HepG2 (cell line): Measurements from ENCODE around the gene TMEM11. TPM values are rescaled to one million over a fixed set of nuclear protein-coding genes. Genes with fewer than 3 reads are reported as not detected.

Source experiments
- ATAC-seq: fragments of 200-7000 bp; cut with Tn5 transposase; 3 replicates; pipeline ENCODE4 v1.9.1; 2020; ENCODE audit warnings: mild to moderate bottlenecking, moderate library complexity
- BruUV-seq: library from RNA; stranded (reverse); fragments of 400-500 nt; replicated peaks from 2 replicates; lab custom pipeline; 2021; lab: Mats Ljungman, UMichigan
- CTCF ChIA-PET: fragments of 300-600 bp; formaldehyde crosslinking; extraction: SDS; loops from one replicate; lab custom pipeline; 2021; ENCODE audit warnings: low total read pairs, inconsistent platforms, low intra/inter-chr PET ratio; lab: Yijun Ruan, JAX
- POLR2A ChIA-PET: fragments of 350-600 bp; sonication (Branson Sonifier 250); formaldehyde crosslinking; loops from one replicate; lab custom pipeline; 2020; ENCODE audit warnings: antibody characterized with exemption, inconsistent platforms; lab: Yijun Ruan, JAX
- DNase-seq: peaks from one replicate; pipeline ENCODE4 v3.0.0-alpha.2; 2015; ENCODE audit warnings: low spot score
- FAIRE-seq: peaks from 3 replicates; lab custom pipeline; 2011; peaks lifted over from hg19 to GRCh38; lab: Jason Lieb, UNC
- H2AFZ ChIP-seq: one replicate; pipeline ENCODE4 v1.6.1; 2011; ENCODE audit warnings: low read length, inconsistent platforms
- H3K27ac ChIP-seq: fragments of 300-600 bp; 3 replicates; pipeline ENCODE4 v1.8.0; 2011; ENCODE audit warnings: mixed run types, mild to moderate bottlenecking, mixed read lengths, low read length, inconsistent platforms; ENCODE audit not compliant: insufficient read depth; ENCODE audit errors: extremely low read length
- H3K27me3 ChIP-seq, 2 experiments: fragments of 200-600 bp in 1 of 2; 2 replicates in 1 of 2; 3 replicates in 1 of 2; pipeline versions ENCODE4 v1.6.0 to v1.8.0; 2011; ENCODE audit warnings: low read length in 2 of 2, mild to moderate bottlenecking in 2 of 2, moderate library complexity in 2 of 2, inconsistent platforms in 1 of 2; ENCODE audit not compliant: insufficient read depth in 2 of 2, control insufficient read depth in 1 of 2
- H3K36me3 ChIP-seq, 2 experiments: fragments of 200-600 bp in 1 of 2; replicated peaks in 1 of 2; 2 replicates in 1 of 2; 3 replicates in 1 of 2; pipeline versions ENCODE4 v1.5.1 to v1.8.0; 2011; ENCODE audit warnings: low read length in 2 of 2, inconsistent platforms in 1 of 2; ENCODE audit not compliant: insufficient read depth in 2 of 2, control insufficient read depth in 1 of 2
- H3K4me1 ChIP-seq: 2 replicates; pipeline ENCODE4 v1.5.1; 2012; ENCODE audit warnings: low read length, inconsistent platforms; ENCODE audit not compliant: insufficient read depth
- H3K4me2 ChIP-seq: 2 replicates; pipeline ENCODE4 v1.6.0; 2011; ENCODE audit warnings: low read depth, low read length, inconsistent platforms
- H3K4me3 ChIP-seq, 3 experiments: fragments of 200-600 bp in 1 of 3; sonication (generic), shearing (Covaris generic) in 1 of 3; replicated peaks in 1 of 3; 2 replicates each; pipeline ENCODE4 v1.5.1; 2011 to 2016; ENCODE audit warnings: low read length in 3 of 3, inconsistent platforms in 2 of 3, low read depth in 2 of 3, mild to moderate bottlenecking in 2 of 3, control low read depth in 1 of 3, mixed read lengths in 1 of 3; ENCODE audit not compliant: insufficient read depth in 1 of 3
- H3K79me2 ChIP-seq: one replicate; pipeline ENCODE4 v1.6.1; 2011; ENCODE audit warnings: low read length, inconsistent platforms; ENCODE audit not compliant: insufficient read depth
- H3K9ac ChIP-seq: 2 replicates; pipeline ENCODE4 v1.6.0; 2011; ENCODE audit warnings: mild to moderate bottlenecking, low read depth, low read length, inconsistent platforms; ENCODE audit not compliant: insufficient read depth
- H3K9me3 ChIP-seq: 2 replicates; pipeline ENCODE4 v1.5.1; 2012; ENCODE audit warnings: mild to moderate bottlenecking, low read length
- H4K20me1 ChIP-seq: 2 replicates; pipeline ENCODE4 v1.6.0; 2011; ENCODE audit warnings: inconsistent platforms, mild to moderate bottlenecking, low read length, moderate library complexity; ENCODE audit not compliant: insufficient read depth
- AGO2 ChIP-seq: fragments of 200-400 bp; formaldehyde crosslinking; optimal IDR thresholded peaks from 2 replicates; pipeline ENCODE3; 2017; ENCODE audit warnings: mild to moderate bottlenecking, low read depth, low read length, moderate library complexity
- HMG20A ChIP-seq: IDR thresholded peaks from 2 replicates; pipeline ENCODE4 v1.6.1; 2016; ENCODE audit warnings: borderline replicate concordance
- KMT2B ChIP-seq: IDR thresholded peaks from 2 replicates; pipeline ENCODE4 v1.6.1; 2016; ENCODE audit warnings: missing genetic modification reagents, missing compliant biosample characterization
- MIER3 ChIP-seq: IDR thresholded peaks from 2 replicates; pipeline ENCODE4 v1.6.1; 2016; ENCODE audit warnings: missing compliant biosample characterization, borderline replicate concordance
- MTF1 ChIP-seq: sonication (generic); formaldehyde crosslinking; IDR thresholded peaks from 2 replicates; pipeline ENCODE4 v1.5.0; 2020; ENCODE audit warnings: missing genetic modification reagents
- SETDB1 ChIP-seq: sonication (generic); formaldehyde crosslinking; IDR thresholded peaks from 2 replicates; pipeline ENCODE4 v1.5.1; 2020; ENCODE audit warnings: missing genetic modification reagents, mild to moderate bottlenecking, borderline replicate concordance
- SMARCC2 ChIP-seq: fragments of 450-650 bp; IDR thresholded peaks from 2 replicates; pipeline ENCODE4 v1.6.1; 2017; ENCODE audit warnings: antibody characterized with exemption, mild to moderate bottlenecking
- TGIF2 ChIP-seq: IDR thresholded peaks from 2 replicates; pipeline ENCODE4 v1.6.1; 2016; ENCODE audit warnings: control low read depth, missing compliant biosample characterization
- THYN1 ChIP-seq: sonication (generic); formaldehyde crosslinking; IDR thresholded peaks from 2 replicates; pipeline ENCODE4 v1.8.1; 2023; ENCODE audit warnings: low read depth, mild to moderate bottlenecking, moderate library complexity, missing genetic modification reagents, borderline replicate concordance
- ZMAT5 ChIP-seq: sonication (generic); formaldehyde crosslinking; IDR thresholded peaks from 2 replicates; pipeline ENCODE4 v1.5.0; 2020; ENCODE audit warnings: mild to moderate bottlenecking, low read depth, missing genetic modification reagents, borderline replicate concordance
- ZNF136 ChIP-seq: sonication (generic); formaldehyde crosslinking; IDR thresholded peaks from 2 replicates; pipeline ENCODE4 v1.8.1; 2022; ENCODE audit warnings: low read depth, mild to moderate bottlenecking, moderate library complexity, missing genetic modification reagents
- ZNF256 ChIP-seq: sonication (generic); formaldehyde crosslinking; conservative IDR thresholded peaks from 2 replicates; pipeline ENCODE4 v1.4.0; 2020; ENCODE audit warnings: missing genetic modification reagents
- ZNF264 ChIP-seq: sonication (generic); formaldehyde crosslinking; IDR thresholded peaks from 2 replicates; pipeline ENCODE4 v1.4.0; 2020; ENCODE audit warnings: missing genetic modification reagents
- ZNF432 ChIP-seq: sonication (generic); formaldehyde crosslinking; IDR thresholded peaks from 2 replicates; pipeline ENCODE4 v1.5.0; 2020; ENCODE audit warnings: missing genetic modification reagents, mild to moderate bottlenecking, borderline replicate concordance
- ZNF703 ChIP-seq: sonication (generic); formaldehyde crosslinking; IDR thresholded peaks from 2 replicates; pipeline ENCODE4 v1.5.1; 2020; ENCODE audit warnings: missing genetic modification reagents, mild to moderate bottlenecking, moderate library complexity, borderline replicate concordance
- ZNF724P ChIP-seq: sonication (generic); formaldehyde crosslinking; IDR thresholded peaks from 2 replicates; pipeline ENCODE4 v1.8.0; 2022; ENCODE audit warnings: missing genetic modification reagents, borderline replicate concordance
- ZNF773 ChIP-seq: sonication (generic); formaldehyde crosslinking; IDR thresholded peaks from 2 replicates; pipeline ENCODE4 v1.4.0; 2020; ENCODE audit warnings: missing genetic modification reagents, borderline replicate concordance
- ZNF780A ChIP-seq: sonication (generic); formaldehyde crosslinking; IDR thresholded peaks from 2 replicates; pipeline ENCODE4 v1.8.0; 2022; ENCODE audit warnings: mild to moderate bottlenecking, missing genetic modification reagents, moderate library complexity
- ZNF781 ChIP-seq: sonication (generic); formaldehyde crosslinking; IDR thresholded peaks from 2 replicates; pipeline ENCODE4 v1.5.1; 2020; ENCODE audit warnings: borderline replicate concordance, mild to moderate bottlenecking, missing genetic modification reagents; ENCODE audit errors: not compliant biosample characterization
- ZNF788 ChIP-seq: sonication (generic); formaldehyde crosslinking; IDR thresholded peaks from 2 replicates; pipeline ENCODE4 v1.5.0; 2020; ENCODE audit warnings: mild to moderate bottlenecking, missing genetic modification reagents, borderline replicate concordance
- WGBS: methylation state at CpG from one replicate; pipeline ENCODE4 v1.1.6; 2017; ENCODE audit warnings: low lambda C conversion rate; 5-methylcytosine and 5-hydroxymethylcytosine counted together
- in situ Hi-C: cut with HindIII; loops from 2 replicates; pipeline ENCODE4 v1.10.0; 2017; ENCODE audit warnings: low pct_unique_long_range_greater_than_20kb; ENCODE audit not compliant: extremely low pct_ligation_motif_present
- intact Hi-C: fragments of 100-400 bp; cut with micrococcal nuclease; formaldehyde crosslinking; loops from one replicate; pipeline ENCODE4 v1.10.0; 2022; ENCODE audit not compliant: unreplicated experiment
- polyA plus RNA-seq, 8 experiments: library from polyadenylated mRNA; depleted of rRNA in 3 of 8; stranded (reverse) in 7 of 8; unstranded in 1 of 8; fragments of >200 nt; fragmentation: Illumina TruSeq in 4 of 8; extraction: Trizol in 4 of 8; gene quantifications; 2 replicates each; pipeline versions ENCODE4 v1.2.1 to v1.2.3, GENCODE V29; 2011 to 2016; ENCODE audit warnings: low read depth in 4 of 8, missing spikeins in 1 of 8, mixed read lengths in 1 of 8; ENCODE audit not compliant: insufficient read depth in 1 of 8
- total RNA-seq, 5 experiments: library from RNA; depleted of rRNA; stranded (reverse); fragments of >200 nt; fragmentation: Illumina TruSeq; extraction: Trizol; gene quantifications; 2 replicates each; pipeline ENCODE4 v1.2.3, GENCODE V29; 2016; ENCODE audit warnings: low read depth in 1 of 5
- TF ChIP-seq, protein P1 (sequence below): IDR thresholded peaks from 2 replicates; pipeline ENCODE4 v1.6.1; 2016

The TMEM11 gene
- total and polyA plus RNA-seq, 2 of the 13 experiments (the other 11 are each of a cell fraction or from before 2014, with no cell fraction given), result 18.7 to 35.0 TPM

DNA sequence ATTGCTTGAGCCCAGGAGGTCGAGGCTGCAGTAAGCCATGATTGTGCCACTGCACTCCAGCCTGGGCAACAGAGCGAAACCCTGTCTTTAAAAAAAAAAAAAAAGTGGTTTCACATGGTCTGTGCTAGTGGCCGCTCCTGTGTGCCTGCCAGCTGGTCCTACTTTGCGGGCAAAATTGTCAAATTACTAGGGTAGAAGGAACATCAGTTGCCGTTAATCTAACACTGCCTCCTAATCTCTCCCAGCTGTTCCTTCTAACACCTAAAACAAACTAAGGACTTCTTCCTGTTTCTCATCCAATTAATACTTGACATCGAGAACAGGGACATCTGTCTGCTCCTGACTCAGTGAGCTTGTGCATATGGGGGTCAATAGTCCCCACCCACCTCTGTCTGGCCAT, 23.9 kb downstream of the TMEM11 start:
- H3K4me3 ChIP-seq, result no peak overlapping the region
- FAIRE-seq, result no peak
- TF ChIP-seq KMT2B (CRISPR knock-in tag) (no peak), AGO2 (no peak), ZNF788 (CRISPR knock-in tag) (no peak), HMG20A (CRISPR knock-in tag) (no peak), ZNF136 (no peak)
- TF ChIP-seq, protein P1, sequence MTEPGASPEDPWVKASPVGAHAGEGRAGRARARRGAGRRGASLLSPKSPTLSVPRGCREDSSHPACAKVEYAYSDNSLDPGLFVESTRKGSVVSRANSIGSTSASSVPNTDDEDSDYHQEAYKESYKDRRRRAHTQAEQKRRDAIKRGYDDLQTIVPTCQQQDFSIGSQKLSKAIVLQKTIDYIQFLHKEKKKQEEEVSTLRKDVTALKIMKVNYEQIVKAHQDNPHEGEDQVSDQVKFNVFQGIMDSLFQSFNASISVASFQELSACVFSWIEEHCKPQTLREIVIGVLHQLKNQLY (CRISPR knock-in tag), result no peak
- 98% methylated on average over 6 of the region's 6 CpGs for WGBS
- no peaks in the 10 kb centered on the region for H4K20me1 ChIP-seq
- intact Hi-C loops, result no loop called here
- H3K9ac ChIP-seq, result no peak overlapping the region
- no peaks in the 10 kb centered on the region for H3K9me3 ChIP-seq
- no peak for ATAC-seq
- no peak overlapping the region for H3K4me2 ChIP-seq
- no peaks in the 10 kb centered on the region for H3K4me1 ChIP-seq
- no peaks in the 10 kb centered on the region for H3K27me3 ChIP-seq
- no peak for DNase-seq
- ChIA-PET CTCF (no interaction called here), POLR2A (no interaction called here)
- in situ Hi-C loops, result no loop called here
- BruUV-seq, result no TSS peak
- H2AFZ ChIP-seq, result no peak overlapping the region
- H3K36me3 ChIP-seq, result peaks cover 5 to 36% of the 10 kb centered on the region in 2 experiments; a peak in 4 of 5 replicates
- no peaks in the 10 kb centered on the region for H3K79me2 ChIP-seq
- no peak overlapping the region for H3K27ac ChIP-seq

DNA sequence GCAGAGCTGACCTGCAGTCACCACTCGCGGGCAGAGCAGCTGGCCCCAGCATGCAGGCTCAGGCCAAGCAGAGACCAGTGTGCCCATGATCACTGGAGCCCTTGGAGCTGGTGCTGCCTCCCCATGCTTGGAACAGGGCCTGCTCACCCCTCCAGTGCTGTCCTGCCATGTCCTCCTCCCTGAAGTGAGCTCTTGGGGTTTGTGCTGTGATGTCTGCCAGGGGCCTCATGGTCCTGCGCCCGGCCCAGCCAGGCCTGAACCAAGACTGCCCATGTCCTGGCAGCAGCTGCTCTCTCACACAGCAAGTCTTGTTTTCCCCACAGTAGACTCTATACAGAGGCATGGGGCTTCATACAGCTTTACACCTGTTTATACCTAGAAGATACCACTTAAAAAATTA, 24.6 kb downstream of the TMEM11 start:
- no peak overlapping the region for H2AFZ ChIP-seq
- H3K9me3 ChIP-seq, result no peaks in the 10 kb centered on the region
- intact Hi-C loops (no loop called here), in situ Hi-C loops (no loop called here)
- CTCF ChIA-PET, result no interaction called here
- no peaks in the 10 kb centered on the region for H3K4me1 ChIP-seq
- H3K27me3 ChIP-seq, result no peaks in the 10 kb centered on the region
- no TSS peak for BruUV-seq
- no peak overlapping the region for H3K4me2 ChIP-seq
- no peak overlapping the region for H3K27ac ChIP-seq
- WGBS, result 92% methylated on average over 2 of the region's 4 CpGs
- H3K4me3 ChIP-seq, result no peak overlapping the region
- H4K20me1 ChIP-seq, result no peaks in the 10 kb centered on the region
- H3K36me3 ChIP-seq, result peaks cover 6 to 42% of the 10 kb centered on the region in 2 experiments; a peak in 4 of 5 replicates
- POLR2A ChIA-PET, result no interaction called here
- FAIRE-seq (no peak), DNase-seq (no peak), ATAC-seq (no peak)
- H3K79me2 ChIP-seq, result no peaks in the 10 kb centered on the region
- H3K9ac ChIP-seq, result no peak overlapping the region
- TF ChIP-seq ZNF264 (CRISPR knock-in tag) (no peak), ZNF724P (CRISPR knock-in tag) (no peak), ZNF703 (CRISPR knock-in tag) (no peak), ZNF432 (CRISPR knock-in tag) (no peak), ZNF780A (CRISPR knock-in tag) (no peak), ZNF256 (CRISPR knock-in tag) (no peak), MTF1 (CRISPR knock-in tag) (no peak), ZNF781 (no peak), SETDB1 (CRISPR knock-in tag) (no peak), MIER3 (CRISPR knock-in tag) (no peak), ZMAT5 (no peak), ZNF773 (CRISPR knock-in tag) (no peak), THYN1 (CRISPR knock-in tag) (no peak), TGIF2 (no peak), SMARCC2 (no peak)
